Mucosa of rectum (tissue), 2 donors: ENCODE data around the gene ZNF384.
A peak's percentile ranks its signal among the peaks of the same experiment; 100 is the strongest.

Experiments
- H3K27ac ChIP-seq, 2 donors: one replicate each; pipeline ENCODE4 v1.7.0; 2013; ENCODE audit warnings: inconsistent platforms in 2 of 2, low read depth in 2 of 2, low read length in 2 of 2
- H3K27me3 ChIP-seq, 2 donors: one replicate each; pipeline ENCODE4 v1.7.0; 2013; ENCODE audit warnings: low read length in 2 of 2; ENCODE audit not compliant: control insufficient read depth in 2 of 2, insufficient read depth in 2 of 2
- H3K36me3 ChIP-seq, 2 donors: one replicate each; pipeline ENCODE4 v1.7.0; 2013; ENCODE audit warnings: low read length in 2 of 2; ENCODE audit not compliant: control insufficient read depth in 2 of 2, insufficient read depth in 2 of 2
- H3K4me1 ChIP-seq, 2 donors: one replicate each; pipeline ENCODE4 v1.7.0; 2013; ENCODE audit warnings: low read length in 2 of 2, mild to moderate bottlenecking in 1 of 2; ENCODE audit not compliant: control insufficient read depth in 2 of 2, insufficient read depth in 2 of 2
- H3K4me3 ChIP-seq, 2 donors: one replicate each; pipeline ENCODE4 v1.7.0; 2013; ENCODE audit warnings: low read length in 2 of 2
- H3K9ac ChIP-seq, 2 donors: one replicate each; pipeline ENCODE4 v1.7.0; 2013; ENCODE audit warnings: low read length in 2 of 2, low read depth in 1 of 2, mild to moderate bottlenecking in 1 of 2
- H3K9me3 ChIP-seq, 2 donors: one replicate each; pipeline ENCODE4 v1.7.0; 2013; ENCODE audit warnings: low read length in 2 of 2; ENCODE audit not compliant: control insufficient read depth in 2 of 2
- donor health status: healthy.
- donor health status: Normal muscosa, but diverticular disease.

The ZNF384 gene

DNA sequence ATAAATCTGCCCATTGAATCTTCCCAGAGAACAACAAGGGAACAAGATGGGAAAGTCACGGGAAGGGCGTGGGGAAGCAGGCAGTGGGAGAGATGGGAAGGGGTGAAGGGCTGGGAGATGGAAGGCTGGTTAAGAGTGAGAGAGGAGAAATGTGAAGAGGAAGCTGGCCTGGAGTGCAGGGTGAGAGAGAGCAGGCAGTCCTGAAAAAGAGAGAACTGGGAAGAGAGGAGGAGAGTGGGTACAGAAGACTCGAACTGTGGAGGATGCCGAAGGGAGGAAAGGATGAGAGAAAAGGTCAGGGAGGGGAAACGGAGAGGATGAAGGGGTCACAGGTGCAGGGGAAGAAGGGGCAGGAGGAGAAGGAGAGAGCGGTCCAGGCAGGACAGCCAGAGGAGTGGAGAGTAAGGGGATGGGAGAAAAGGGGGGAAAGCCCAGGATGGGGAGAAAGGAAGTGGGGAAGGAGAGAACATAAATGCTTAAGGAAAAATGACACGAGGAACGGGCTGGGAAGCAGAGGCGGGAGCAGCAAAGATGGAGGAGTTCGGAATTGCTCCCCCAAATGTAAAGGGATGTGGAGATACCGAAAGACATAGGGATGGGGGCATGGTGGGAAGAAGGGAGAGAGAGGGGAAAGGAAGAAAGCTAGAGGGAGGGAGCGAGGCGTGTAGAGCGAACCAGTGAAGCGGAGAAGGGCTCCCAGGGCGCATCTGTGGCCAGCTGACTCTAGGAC is 10.2 kb upstream of the ZNF384 start:
- peaks cover 34 to 35% of the 10 kb centered on the region in 2 donors for H3K27me3 ChIP-seq
- H3K9me3 ChIP-seq = no peaks in the 10 kb centered on the region
- no peaks in the 10 kb centered on the region for H3K36me3 ChIP-seq
- H3K4me1 ChIP-seq = peaks cover 0 to 4% of the 10 kb centered on the region in 2 donors
- peak overlapping the region in 1 of 2 donors; percentile 20 for H3K4me3 ChIP-seq
- no peak overlapping the region for H3K27ac ChIP-seq
- H3K9ac ChIP-seq = no peak overlapping the region

- Histone ChIP-seq H3K27ac (no peak overlapping the region), H3K4me1 (peaks cover 0 to 4% of the 10 kb centered on the region in 2 donors), H3K27me3 (peaks cover 27 to 34% of the 10 kb centered on the region in 2 donors), H3K9ac (no peak overlapping the region), H3K36me3 (no peaks in the 10 kb centered on the region), H3K9me3 (no peaks in the 10 kb centered on the region), H3K4me3 (no peak overlapping the region)
These were observed 9.3 kb upstream of the ZNF384 start for GRCh38 chr12:6698352-6699046.

DNA sequence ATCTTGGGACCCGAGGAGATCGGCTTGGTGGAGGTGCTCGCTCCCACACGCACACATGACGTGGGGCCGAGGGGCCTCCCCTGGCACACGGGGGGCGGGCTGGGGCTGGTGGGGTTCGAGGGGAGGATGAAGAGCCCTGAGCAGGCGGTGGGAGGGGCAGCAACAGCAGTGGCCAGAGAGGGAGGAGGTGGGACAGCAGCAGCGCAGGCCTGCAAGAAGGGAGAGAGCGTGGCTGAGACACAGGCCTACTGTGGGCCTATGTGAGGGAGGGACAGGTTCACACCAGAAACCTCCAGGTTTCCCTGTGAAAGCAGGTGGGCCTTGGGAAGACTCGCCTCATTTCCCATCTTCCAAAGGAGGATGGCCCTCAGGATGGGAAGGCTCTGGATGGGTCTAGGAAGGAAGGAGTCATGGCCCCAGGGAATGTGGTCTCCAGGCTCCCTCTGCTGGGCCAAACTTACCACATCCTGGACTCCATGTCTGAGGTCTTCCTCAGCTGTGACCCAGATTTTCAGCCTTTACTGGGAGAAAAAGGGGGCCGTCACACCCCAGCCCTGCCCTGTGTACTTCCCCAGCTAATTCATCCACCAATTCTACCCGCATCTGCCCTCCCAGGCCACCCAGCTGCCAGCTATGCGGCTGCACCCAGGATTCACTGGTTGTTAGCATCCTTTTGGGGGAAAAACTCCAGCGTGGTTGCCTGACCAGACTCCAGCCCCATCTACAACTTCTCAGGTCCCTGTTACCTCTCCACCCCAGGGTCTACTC is 8.6 kb upstream of the ZNF384 start:
- Histone ChIP-seq H3K27ac (no peak overlapping the region), H3K36me3 (no peaks in the 10 kb centered on the region), H3K9me3 (no peaks in the 10 kb centered on the region), H3K4me1 (peaks cover 0 to 4% of the 10 kb centered on the region in 2 donors), H3K9ac (no peak overlapping the region), H3K27me3 (peaks cover 25 to 31% of the 10 kb centered on the region in 2 donors), H3K4me3 (no peak overlapping the region)

- no peak overlapping the region for H3K4me3 ChIP-seq
- H3K9me3 ChIP-seq = no peaks in the 10 kb centered on the region
- H3K4me1 ChIP-seq = peaks cover 0 to 4% of the 10 kb centered on the region in 2 donors
- H3K9ac ChIP-seq = no peak overlapping the region
- no peak overlapping the region for H3K27ac ChIP-seq
- peaks cover 25 to 31% of the 10 kb centered on the region in 2 donors for H3K27me3 ChIP-seq
- no peaks in the 10 kb centered on the region for H3K36me3 ChIP-seq
These were observed 7.8 kb upstream of the ZNF384 start for GRCh38 chr12:6696690-6697583.

GRCh38 chr12:6695313-6696045 is 6.3 kb upstream of the ZNF384 start:
- Histone ChIP-seq H3K27me3 (peaks cover 14 to 19% of the 10 kb centered on the region in 2 donors), H3K4me1 (peaks cover 0 to 3% of the 10 kb centered on the region in 2 donors), H3K27ac (no peak overlapping the region), H3K9ac (no peak overlapping the region), H3K9me3 (no peaks in the 10 kb centered on the region), H3K36me3 (no peaks in the 10 kb centered on the region), H3K4me3 (no peak overlapping the region)

DNA sequence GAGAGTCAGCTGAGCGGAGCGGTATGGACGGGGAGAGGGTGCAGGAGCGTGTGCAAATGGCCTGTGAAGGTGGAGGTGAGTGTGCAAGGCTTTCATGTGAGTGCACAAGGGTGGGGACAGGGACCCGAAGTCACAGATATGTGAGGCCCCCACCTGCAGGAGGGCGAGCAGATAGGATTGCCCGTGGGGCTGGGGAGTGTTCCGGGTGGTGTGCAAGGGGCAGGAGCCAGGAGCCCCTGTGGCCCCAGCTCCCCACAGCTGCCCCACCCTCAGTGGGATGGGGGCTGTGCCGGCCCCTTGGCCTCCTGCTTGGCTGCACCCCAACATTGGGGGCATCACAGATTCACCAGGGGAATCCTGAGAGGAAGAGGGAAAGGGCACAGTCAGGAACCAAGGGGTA is 5.5 kb upstream of the ZNF384 start:
- H3K4me1 ChIP-seq = peaks cover 6 to 11% of the 10 kb centered on the region in 2 donors
- H3K9ac ChIP-seq = no peak overlapping the region
- peaks cover 13 to 15% of the 10 kb centered on the region in 2 donors for H3K27me3 ChIP-seq
- no peaks in the 10 kb centered on the region for H3K36me3 ChIP-seq
- no peaks in the 10 kb centered on the region for H3K9me3 ChIP-seq
- no peak overlapping the region for H3K4me3 ChIP-seq
- no peak overlapping the region for H3K27ac ChIP-seq

- Histone ChIP-seq H3K36me3 (no peaks in the 10 kb centered on the region), H3K9ac (no peak overlapping the region), H3K4me3 (no peak overlapping the region), H3K4me1 (peaks cover 6 to 12% of the 10 kb centered on the region in 2 donors), H3K27ac (no peak overlapping the region), H3K27me3 (peaks cover 6 to 9% of the 10 kb centered on the region in 2 donors), H3K9me3 (no peaks in the 10 kb centered on the region)
These were observed 4.7 kb upstream of the ZNF384 start for GRCh38 chr12:6693832-6694355.

GRCh38 chr12:6692888-6693287 is 3.7 kb upstream of the ZNF384 start:
- peaks cover 3 to 9% of the 10 kb centered on the region in 2 donors for H3K27me3 ChIP-seq
- H3K9me3 ChIP-seq = no peaks in the 10 kb centered on the region
- no peaks in the 10 kb centered on the region for H3K36me3 ChIP-seq
- no peak overlapping the region for H3K27ac ChIP-seq
- no peak overlapping the region for H3K9ac ChIP-seq
- no peak overlapping the region for H3K4me3 ChIP-seq
- H3K4me1 ChIP-seq = peaks cover 14 to 19% of the 10 kb centered on the region in 2 donors

DNA sequence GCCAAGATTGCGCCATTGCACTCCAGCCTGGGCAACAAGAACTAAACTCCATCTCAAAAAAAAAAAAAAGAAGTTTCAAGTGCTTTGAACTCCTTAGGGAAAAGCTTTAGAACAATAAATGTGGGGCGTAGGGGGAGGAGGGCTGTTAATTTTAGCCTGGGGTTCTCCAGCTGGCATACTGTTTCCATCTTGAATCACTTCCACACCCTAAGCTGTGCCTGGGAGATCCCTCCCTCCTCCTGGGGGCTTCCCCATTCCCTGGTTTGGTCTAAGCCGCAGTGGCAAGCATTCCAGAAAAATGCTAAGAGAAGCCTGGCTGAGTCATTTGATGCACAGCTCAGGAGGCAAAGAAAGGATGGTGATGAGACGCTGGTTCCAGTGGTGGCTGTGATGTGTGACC is 2.3 kb upstream of the ZNF384 start:
- Histone ChIP-seq H3K4me1 (peaks cover 24 to 26% of the 10 kb centered on the region in 2 donors), H3K27ac (no peak overlapping the region), H3K27me3 (peaks cover 0 to 5% of the 10 kb centered on the region in 2 donors), H3K4me3 (no peak overlapping the region), H3K36me3 (peaks cover 0 to under 1% of the 10 kb centered on the region in 2 donors), H3K9me3 (no peaks in the 10 kb centered on the region), H3K9ac (no peak overlapping the region)
